Measurements from ENCODE around the gene PRKCH. TPM values are rescaled to one million over a fixed set of nuclear protein-coding genes. Genes with fewer than 3 reads are reported as not detected.

The PRKCH gene
- total and polyA plus RNA-seq, 2 of the 13 experiments (the other 11 are each of a cell fraction or from before 2014, with no cell fraction given), result 0.48 to 1.3 TPM

DNA sequence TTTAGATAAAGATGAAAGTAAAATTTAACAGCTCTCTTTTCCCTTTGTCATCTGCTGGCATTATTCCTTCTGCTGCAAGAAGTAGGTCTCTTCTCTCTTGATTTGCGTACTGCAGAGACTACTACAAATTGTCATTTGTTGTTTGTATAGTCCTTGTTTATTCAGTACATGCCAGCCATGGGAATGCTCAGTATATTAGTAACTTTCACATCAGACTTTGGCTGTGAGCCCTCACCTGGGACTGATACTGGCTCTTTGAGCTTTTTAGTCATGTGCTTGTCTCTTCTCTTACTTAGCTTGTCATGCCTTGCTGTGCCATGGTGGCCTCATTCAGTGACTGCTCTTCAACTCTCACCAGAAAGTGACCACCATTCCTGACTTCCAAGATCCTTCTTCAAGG, 169.8 kb downstream of the PRKCH start (continued):
- TF ChIP-seq U2AF2 (IDR thresholded peaks at IDR 0.05; ENCODE audit: low read depth, low read length) (no peak), TGIF2 (CRISPR knock-in tag; IDR thresholded peaks at IDR 0.05) (no peak), HOXA5 (CRISPR knock-in tag; IDR thresholded peaks at IDR 0.05) (no peak), ZMAT3 (CRISPR knock-in tag; conservative IDR thresholded peaks at IDR 0.05) (no peak), ZNF451 (CRISPR knock-in tag; IDR thresholded peaks at IDR 0.05) (no peak), RNF2 (conservative IDR thresholded peaks at IDR 0.05; ENCODE audit: low read depth) (no peak), ZNF530 (CRISPR knock-in tag; IDR thresholded peaks at IDR 0.05; ENCODE audit: low read depth) (no peak), PCBP2 (optimal IDR thresholded peaks at IDR 0.05; ENCODE audit: low read depth, low read length, poor library complexity, severe bottlenecking) (no peak), PHF5A (CRISPR knock-in tag; IDR thresholded peaks at IDR 0.05; ENCODE audit: low read depth, unreplicated experiment) (no peak), FOXA3 (CRISPR knock-in tag; IDR thresholded peaks at IDR 0.05) (peak; percentile 81), ZNF230 (CRISPR knock-in tag; IDR thresholded peaks at IDR 0.05) (no peak), ZNF275 (CRISPR knock-in tag; IDR thresholded peaks at IDR 0.05; ENCODE audit: borderline replicate concordance) (no peak), TRAFD1 (CRISPR knock-in tag; IDR thresholded peaks at IDR 0.05; ENCODE audit: borderline replicate concordance) (no peak), TMF1 (CRISPR knock-in tag; IDR thresholded peaks at IDR 0.05; ENCODE audit: low read depth) (no peak), ZSCAN20 (CRISPR knock-in tag; IDR thresholded peaks at IDR 0.05; ENCODE audit: borderline replicate concordance) (no peak), ZNF761 (CRISPR knock-in tag; conservative IDR thresholded peaks at IDR 0.05) (no peak), FOXA1 (IDR thresholded peaks at IDR 0.05) (peak; percentile 55), FOXA1 (CRISPR knock-in tag; IDR thresholded peaks at IDR 0.05) (peak; percentile 62; the same call in 1 of the 2 replicates), ZNF335 (CRISPR knock-in tag; IDR thresholded peaks at IDR 0.05) (no peak), NCOA1 (CRISPR knock-in tag; IDR thresholded peaks at IDR 0.05) (no peak), BCL6 (CRISPR knock-in tag; IDR thresholded peaks at IDR 0.05) (peak; percentile 33; the same call in 1 of the 2 replicates), CHD4 (IDR thresholded peaks at IDR 0.05; ENCODE audit: borderline replicate concordance, low read length) (no peak), MTF2 (CRISPR knock-in tag; IDR thresholded peaks at IDR 0.05; ENCODE audit: borderline replicate concordance) (no peak), SETDB1 (CRISPR knock-in tag; IDR thresholded peaks at IDR 0.05; ENCODE audit: borderline replicate concordance) (no peak), ZNF333 (CRISPR knock-in tag; IDR thresholded peaks at IDR 0.05; ENCODE audit: borderline replicate concordance) (no peak), ATF3 (CRISPR knock-in tag; IDR thresholded peaks at IDR 0.05) (no peak)
- TF ChIP-seq, protein P1, sequence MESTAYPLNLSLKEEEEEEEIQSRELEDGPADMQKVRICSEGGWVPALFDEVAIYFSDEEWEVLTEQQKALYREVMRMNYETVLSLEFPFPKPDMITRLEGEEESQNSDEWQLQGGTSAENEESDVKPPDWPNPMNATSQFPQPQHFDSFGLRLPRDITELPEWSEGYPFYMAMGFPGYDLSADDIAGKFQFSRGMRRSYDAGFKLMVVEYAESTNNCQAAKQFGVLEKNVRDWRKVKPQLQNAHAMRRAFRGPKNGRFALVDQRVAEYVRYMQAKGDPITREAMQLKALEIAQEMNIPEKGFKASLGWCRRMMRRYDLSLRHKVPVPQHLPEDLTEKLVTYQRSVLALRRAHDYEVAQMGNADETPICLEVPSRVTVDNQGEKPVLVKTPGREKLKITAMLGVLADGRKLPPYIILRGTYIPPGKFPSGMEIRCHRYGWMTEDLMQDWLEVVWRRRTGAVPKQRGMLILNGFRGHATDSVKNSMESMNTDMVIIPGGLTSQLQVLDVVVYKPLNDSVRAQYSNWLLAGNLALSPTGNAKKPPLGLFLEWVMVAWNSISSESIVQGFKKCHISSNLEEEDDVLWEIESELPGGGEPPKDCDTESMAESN (CRISPR knock-in tag; conservative IDR thresholded peaks at IDR 0.05), result no peak
- TF ChIP-seq, protein P2, sequence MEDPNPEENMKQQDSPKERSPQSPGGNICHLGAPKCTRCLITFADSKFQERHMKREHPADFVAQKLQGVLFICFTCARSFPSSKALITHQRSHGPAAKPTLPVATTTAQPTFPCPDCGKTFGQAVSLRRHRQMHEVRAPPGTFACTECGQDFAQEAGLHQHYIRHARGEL (CRISPR knock-in tag; IDR thresholded peaks at IDR 0.05), result no peak
- TF ChIP-seq, protein P3, sequence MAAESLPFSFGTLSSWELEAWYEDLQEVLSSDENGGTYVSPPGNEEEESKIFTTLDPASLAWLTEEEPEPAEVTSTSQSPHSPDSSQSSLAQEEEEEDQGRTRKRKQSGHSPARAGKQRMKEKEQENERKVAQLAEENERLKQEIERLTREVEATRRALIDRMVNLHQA (CRISPR knock-in tag; IDR thresholded peaks at IDR 0.05), result no peak
